Stimulated activated CD8-positive, alpha-beta memory T cell treated with anti-CD3 and anti-CD28 coated beads, Interleukin-2, amount 100 ng/mL, for 48 hours (primary cell): Measurements from ENCODE around the gene ACER3.
"Not testable (repeated sequence)": the region's sequence is repeated elsewhere in the genome, so short reads cannot be mapped to it uniquely, and the experiment has no call there.

Experiments
- DNase-seq, 2 donors: peaks; one replicate each; pipeline ENCODE4 v3.0.0-alpha.2; 2020; ENCODE audit warnings: low read depth in 2 of 2

The ACER3 gene

DNA sequence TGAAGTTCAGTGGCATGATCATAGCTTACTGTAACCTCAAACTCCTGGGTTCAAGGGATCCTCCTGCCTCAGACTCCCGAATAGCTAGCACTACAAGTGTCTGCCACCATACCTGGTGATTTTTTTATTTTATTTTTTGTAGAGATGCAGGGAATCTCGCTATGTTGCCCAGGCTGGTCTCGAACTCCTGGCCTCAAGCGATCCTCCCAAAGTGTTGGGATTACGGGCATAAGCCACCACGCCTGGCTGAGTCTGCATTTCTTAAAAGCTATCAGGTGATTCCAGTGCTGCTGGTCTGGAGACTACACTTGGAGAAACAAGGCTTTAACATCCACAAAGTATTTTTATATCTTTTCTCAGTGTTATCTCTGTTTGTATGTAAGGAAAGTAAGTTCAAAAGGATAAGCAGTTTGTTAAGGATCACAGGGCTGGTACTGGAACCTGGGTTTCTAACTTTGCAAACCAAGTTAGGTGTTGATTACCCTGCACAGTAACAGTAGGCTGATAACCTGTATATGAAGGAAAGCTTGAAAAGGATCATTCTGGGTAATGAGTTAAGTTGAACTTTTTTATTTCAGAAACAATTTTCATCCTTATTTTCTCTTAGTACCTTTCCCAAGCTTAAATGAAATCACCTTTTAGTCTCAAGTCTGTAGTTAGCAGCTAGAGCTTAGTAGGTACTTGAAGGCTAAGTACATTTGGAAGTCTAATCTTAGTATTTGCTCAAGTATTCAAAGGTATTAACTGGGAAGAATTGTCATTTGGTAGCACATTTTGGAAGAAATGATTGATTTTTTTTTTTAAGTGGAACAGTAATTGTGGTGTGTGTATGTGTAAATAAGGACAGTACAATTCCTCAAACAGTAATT, 12.5 kb downstream of the ACER3 start:
- DNase-seq: no peak

GRCh38 chr11:76878014-76878413, 17.3 kb downstream of the ACER3 start:
- DNase-seq: no peak

GRCh38 chr11:76880314-76880713, 19.6 kb downstream of the ACER3 start:
- DNase-seq: no peak

- DNase-seq: no peak
Observed at GRCh38 chr11:76880956-76881355, 20.2 kb downstream of the ACER3 start.

GRCh38 chr11:76885390-76886097, 24.8 kb downstream of the ACER3 start:
- peak in 1 of 2 donors; percentile 2 for DNase-seq

- no peak for DNase-seq
Observed at GRCh38 chr11:76888989-76889388, 28.3 kb downstream of the ACER3 start.

GRCh38 chr11:76889411-76889975, 28.8 kb downstream of the ACER3 start:
- no peak for DNase-seq

DNA sequence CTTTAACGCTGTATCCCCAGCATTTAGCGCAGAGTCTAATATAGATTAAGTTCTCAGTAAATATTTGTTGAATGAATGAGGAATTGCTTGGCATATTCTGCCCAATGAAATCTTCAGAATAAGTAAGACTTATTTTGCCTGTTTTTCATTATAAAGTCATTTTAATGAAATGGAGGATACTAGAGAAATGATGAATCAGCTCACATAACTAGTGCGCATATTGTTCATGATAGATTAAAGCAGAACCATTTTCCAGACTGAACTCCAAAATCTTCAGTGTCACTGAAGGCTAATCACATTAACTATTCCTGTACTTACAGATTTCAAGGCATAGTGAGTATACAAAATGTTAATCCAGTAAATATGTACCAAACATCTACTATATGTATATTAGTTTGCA, 29.6 kb downstream of the ACER3 start:
- DNase-seq: no peak

DNA sequence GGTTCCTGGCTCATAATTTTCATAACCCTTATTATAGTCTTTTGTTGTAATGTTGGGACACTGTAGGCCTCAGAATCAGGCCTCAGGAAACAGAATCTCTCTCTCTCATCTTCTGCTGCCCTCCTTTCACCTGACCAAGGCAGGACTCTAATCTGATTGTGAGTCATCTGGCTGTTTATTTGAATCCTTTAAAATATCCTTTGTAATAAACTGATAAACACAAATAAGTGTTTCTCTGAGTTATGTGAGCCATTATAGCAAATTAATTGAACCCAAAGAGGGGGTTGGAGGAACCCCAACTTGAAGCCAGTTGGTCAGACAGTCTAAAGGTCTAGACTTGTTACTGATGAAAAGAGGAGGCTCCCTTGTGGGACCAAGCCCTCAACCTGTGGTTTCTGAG, 30.6 kb downstream of the ACER3 start:
- no peak for DNase-seq

- no peak for DNase-seq
Observed at GRCh38 chr11:76891793-76892192, 31.1 kb downstream of the ACER3 start.

DNA sequence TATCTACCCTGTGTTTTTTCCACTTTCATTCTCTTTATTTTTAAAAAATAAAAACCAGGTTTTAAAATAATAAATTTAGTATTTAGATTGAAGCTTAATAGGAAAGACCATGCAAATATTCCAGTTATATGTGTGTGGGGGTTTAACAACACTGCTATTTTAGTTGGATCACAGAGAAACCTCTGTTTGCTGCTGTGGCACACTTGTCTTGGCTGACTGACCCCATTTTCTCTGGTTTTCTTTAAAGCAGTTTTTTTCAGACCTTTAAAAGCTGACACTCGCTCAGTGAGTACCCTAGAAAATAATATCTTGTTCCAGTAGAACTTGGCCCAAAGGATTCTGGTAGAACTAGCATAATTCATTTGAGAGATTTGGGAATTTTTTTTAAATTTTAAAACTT, 31.6 kb downstream of the ACER3 start:
- DNase-seq: no peak

DNA sequence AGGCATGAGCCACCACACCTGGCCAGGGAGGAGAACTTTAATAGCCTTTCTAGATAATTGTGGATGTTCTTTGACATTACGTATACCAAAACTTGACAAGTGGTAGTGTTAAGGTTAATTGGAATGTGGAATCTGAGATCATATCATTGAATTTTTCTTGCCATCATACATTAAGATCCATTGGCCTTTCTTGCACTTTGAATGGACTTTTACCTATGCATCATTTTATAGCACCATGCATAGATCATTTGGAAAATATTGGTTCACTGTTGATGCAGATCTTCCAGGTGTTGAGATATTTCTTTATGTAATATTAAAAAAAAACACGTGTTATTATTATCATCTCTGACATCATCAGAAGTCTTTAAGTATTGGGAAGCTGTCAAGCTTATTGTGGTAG, 36.5 kb downstream of the ACER3 start:
- no peak for DNase-seq

DNA sequence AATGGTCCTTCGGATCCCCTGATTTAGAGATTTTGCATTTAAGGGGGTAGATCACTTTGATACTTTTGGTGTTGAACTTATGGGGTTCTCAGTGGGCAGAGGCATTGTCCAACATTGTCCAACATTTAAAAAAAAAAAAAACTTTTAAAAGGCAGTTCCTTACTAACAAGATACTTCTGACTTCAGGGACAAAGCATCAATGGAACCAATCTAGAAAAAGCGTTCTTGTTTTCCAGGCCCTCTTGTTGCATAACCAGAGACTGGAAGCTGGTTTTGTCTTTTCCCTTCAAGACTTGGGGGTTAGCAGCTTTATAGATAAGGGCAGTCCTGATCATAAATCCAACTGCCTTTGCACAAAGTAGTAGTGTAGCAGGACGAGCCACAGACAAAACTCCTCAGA, 40.4 kb downstream of the ACER3 start:
- no peak for DNase-seq

GRCh38 chr11:76901622-76902021, 40.9 kb downstream of the ACER3 start:
- not testable (repeated sequence) for DNase-seq

DNA sequence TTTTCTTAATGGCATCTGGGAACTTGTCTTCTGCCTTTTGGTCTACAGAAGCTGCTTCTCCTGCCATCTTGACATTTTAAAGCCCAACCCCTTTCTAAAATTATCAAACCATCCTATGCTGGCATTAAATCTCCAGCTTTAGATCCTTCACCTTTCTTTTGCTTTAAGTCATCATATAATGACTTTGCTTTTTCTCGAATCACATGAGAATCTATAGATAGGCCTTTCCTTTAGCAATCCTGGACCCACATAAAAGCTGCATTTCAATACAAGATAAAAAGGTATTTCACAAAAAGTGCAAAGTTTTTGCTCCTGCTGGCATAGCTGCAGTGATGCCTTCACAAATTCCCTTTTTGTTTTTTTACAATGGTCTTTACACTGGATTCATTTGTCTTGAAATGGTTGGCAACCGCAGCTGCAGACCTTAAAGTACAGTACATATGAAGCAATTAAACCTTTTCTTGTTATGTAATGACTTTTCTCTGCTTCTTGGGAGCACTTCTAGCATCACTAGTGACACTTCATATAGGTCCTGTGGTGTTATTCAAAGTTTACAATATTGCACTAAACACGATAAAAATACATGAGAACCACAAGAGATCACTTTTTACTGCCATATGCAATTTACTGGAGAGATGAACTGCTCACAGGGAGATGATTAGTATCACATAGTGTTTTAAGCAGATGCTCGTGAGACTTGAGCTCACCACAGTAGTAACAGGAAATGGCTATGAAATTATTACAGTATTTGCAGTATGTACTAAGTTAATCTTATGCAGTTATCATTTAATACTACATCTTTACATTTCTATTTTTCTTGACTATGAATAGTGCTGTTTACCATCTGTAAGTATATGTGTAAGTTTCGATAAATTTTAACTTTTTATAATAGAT, 41.6 kb downstream of the ACER3 start:
- no peak for DNase-seq

DNA sequence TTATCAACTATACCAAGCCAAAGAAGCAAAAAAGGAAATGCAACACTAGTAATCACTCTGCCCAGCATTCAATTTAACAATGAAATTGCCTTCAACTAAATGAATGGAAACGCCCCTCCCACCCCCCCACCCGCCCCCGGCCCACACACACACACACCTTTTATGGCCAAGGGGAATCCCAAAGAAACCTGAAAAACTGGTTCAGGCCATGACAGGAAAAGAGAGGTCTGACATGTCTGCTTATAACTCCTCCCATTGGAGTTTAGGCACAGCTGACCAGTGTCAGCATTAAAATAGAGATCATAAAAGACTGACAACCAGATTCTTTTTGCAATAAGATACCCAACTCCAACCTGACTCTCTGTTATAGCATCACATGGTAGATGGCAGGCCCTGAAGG, 42.6 kb downstream of the ACER3 start:
- DNase-seq: no peak

DNA sequence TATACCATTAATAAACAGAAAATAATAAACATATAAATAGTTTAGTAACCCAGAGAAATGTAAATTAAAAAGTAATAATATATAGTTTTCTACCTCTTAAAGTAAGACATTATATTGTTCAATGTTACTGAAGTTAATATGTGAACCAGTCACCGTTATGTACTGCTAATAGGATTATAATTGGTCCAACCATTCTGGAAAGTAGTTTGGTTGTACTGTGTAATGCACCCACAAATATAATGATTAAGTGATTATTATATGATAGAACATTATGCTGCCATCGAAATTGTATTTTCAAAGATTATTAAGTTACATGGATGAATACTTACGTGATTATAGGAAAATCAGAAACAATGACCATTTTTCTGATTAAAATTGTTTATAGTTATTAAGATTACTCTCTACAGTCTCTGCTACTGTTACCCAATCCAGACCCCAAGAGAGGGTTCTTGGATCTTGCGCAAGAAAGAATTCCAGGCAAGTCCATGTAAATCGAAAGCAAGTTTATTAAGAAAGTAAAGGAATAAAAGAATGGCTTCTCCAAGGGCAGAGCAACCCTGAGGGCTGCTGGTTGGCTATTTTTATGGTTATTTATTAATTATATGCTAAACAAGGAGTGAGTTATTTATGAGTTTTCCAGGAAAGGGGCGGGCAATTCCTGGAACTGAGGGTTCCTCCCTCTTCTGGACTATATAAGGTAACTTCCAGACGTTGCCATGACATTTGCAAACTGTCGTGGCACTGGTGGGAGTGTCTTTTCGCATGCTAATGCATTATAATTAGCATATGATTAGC, 50.1 kb downstream of the ACER3 start:
- no peak for DNase-seq

DNA sequence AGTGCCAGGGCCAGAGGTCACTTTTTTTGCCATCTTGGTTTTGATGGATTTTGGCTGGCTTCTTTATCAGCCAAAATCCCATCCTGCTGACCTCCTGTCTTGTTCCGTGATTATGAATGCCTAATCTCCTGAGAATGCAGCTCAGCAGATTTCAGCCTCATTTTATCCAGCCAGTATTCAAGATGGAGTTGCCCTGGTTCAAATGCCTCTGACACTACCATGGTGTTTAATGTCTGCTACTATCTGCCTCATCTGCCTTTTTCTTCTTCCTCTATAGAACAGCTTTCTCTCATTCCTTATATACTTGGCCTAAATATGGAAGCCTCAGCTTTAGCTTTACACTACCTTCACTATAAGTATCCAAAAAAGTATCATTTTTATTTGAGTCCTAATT, 50.7 kb downstream of the ACER3 start:
- DNase-seq: no peak

DNA sequence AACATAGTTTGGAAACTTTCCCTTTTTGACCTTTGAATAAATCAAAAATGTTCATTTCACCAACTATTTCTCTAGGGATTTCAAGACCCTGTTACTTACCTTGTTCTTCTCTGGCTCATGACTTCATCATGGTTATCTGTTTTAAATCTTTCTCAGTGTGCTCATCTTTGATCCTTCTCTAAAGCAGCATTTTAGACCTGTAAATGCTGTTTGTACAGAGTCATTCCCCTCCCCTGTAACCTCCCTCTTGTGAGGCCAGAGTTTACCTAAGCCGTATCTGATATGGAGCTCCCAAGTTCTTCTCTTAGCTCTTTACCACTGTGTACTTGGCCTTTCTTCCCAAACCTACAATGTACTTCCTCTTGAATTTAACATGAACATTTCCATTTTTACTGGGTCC, 56.0 kb downstream of the ACER3 start:
- no peak for DNase-seq

GRCh38 chr11:76918941-76919386, 58.2 kb downstream of the ACER3 start:
- DNase-seq: no peak

DNA sequence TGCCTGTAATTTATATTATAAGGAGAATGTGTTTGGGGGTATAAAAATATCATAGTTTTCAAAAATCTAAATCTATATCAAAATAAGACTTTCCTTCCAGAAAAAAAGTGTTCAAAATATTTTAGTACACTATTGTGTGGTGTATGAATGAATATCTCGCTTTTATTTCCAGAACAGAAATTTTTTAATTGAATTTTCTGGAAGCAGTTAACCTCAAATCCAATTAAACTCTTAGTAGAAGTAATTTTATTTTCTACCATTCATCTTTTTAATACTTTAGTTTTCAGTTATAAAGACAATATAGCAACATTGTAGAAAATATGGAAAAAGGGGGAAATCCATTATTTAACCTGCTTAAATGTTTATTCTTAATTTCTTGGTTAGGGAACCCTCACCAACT, 58.7 kb downstream of the ACER3 start:
- no peak for DNase-seq
